Stomach (tissue), 4 donors: ENCODE data around the gene ISL2.

Experiments used
- CTCF ChIP-seq, 7 experiments: fragments of 450-650 bp in 4 of 7; fragments of 200-600 bp in 3 of 7; sonication (generic) in 3 of 7; IDR thresholded peaks; one replicate each; pipeline ENCODE4 v1.5.1; 2016 to 2019; ENCODE audit warnings: antibody characterized with exemption in 7 of 7, control low read depth in 2 of 7, mild to moderate bottlenecking in 1 of 7
- EP300 ChIP-seq: sonication (generic); formaldehyde crosslinking; IDR thresholded peaks from one replicate; pipeline ENCODE4 v1.6.1; 2017; ENCODE audit warnings: antibody characterized with exemption
- POLR2A ChIP-seq, 4 donors: fragments of 450-650 bp; IDR thresholded peaks; one replicate each; pipeline ENCODE4 v1.6.1; 2016; ENCODE audit warnings: antibody characterized with exemption in 4 of 4, control low read depth in 2 of 4, mild to moderate bottlenecking in 1 of 4, moderate library complexity in 1 of 4
- POLR2AphosphoS5 ChIP-seq, 3 donors: sonication (generic); formaldehyde crosslinking; IDR thresholded peaks; one replicate each; pipeline ENCODE4 v1.6.1; 2016; ENCODE audit warnings: antibody characterized with exemption in 3 of 3

- TF ChIP-seq POLR2A (IDR thresholded peaks at IDR 0.05), result no peak
- no peak for TF ChIP-seq CTCF (IDR thresholded peaks at IDR 0.05)
- TF ChIP-seq POLR2AphosphoS5 (IDR thresholded peaks at IDR 0.05), result no peak
- no peak for TF ChIP-seq EP300
Measured at GRCh38 chr15:76324066-76324465, 12.5 kb upstream of the ISL2 start.
